Stimulated activated CD8-positive, alpha-beta memory T cell treated with anti-CD3 and anti-CD28 coated beads, Interleukin-15, amount 100 ng/mL, for 24 hours (primary cell): Measurements from ENCODE around the gene WDR13.
"Not testable (repeated sequence)": the region's sequence is repeated elsewhere in the genome, so short reads cannot be mapped to it uniquely, and the experiment has no call there.

ENCODE experiments used
- DNase-seq: peaks from one replicate; pipeline ENCODE4 v3.0.0-alpha.2; 2020; ENCODE audit warnings: low read depth

WDR13 gene

DNA sequence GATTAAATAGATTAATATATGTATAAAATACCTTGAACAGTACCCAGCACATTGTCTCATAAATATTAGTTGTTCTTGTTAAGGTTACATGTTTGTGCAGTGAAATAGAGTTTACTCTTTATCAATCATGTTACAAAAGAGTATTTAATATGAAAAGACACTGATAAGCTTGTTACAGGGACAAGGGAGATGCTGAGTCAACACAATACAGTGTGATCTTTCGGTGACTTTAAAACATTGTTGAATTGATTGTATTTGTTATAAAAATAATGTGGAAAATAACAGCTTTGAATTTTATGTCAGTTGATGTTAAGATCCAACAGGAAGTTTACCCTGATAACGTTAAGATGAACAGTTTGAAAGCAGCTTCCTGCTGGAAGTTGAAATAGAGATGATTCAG, 1.4 kb upstream of the WDR13 start:
- DNase-seq = no peak

GRCh38 chrX:48598614-48599013, 1.3 kb downstream of the WDR13 start:
- DNase-seq = no peak

GRCh38 chrX:48599341-48599740, 2.0 kb downstream of the WDR13 start:
- no peak for DNase-seq

DNA sequence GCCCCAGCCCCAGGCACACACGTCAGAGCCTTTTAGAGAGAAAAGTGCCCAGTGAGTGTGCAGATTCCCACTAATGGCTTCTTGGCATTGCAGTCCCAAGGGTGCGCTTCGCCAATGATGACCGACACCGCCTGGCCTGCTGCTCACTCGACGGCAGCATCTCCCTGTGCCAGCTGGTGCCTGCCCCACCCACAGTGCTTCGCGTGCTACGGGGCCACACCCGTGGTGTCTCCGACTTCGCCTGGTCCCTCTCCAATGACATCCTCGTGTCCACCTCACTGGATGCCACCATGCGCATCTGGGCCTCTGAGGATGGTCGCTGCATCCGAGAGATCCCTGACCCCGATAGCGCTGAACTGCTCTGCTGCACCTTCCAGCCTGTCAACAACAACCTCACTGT, 2.9 kb downstream of the WDR13 start:
- DNase-seq = no peak

GRCh38 chrX:48601741-48602394, 4.6 kb downstream of the WDR13 start:
- DNase-seq = no peak

DNA sequence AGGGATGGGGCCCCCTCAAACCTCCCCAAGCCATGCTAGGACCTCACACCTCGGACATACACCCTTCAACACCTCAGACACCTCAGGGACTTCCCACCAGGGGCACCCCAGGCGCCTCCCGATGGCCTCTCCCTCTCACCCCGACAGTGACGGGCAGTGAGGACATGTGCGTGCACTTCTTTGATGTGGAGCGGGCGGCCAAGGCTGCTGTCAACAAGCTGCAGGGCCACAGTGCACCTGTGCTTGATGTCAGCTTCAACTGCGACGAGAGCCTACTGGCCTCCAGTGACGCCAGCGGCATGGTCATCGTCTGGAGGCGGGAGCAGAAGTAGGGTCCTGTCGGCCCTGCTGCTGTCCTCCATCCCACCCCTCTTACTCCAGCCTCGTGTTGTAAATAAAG, 7.4 kb downstream of the WDR13 start:
- no peak for DNase-seq

- no peak for DNase-seq
Observed at GRCh38 chrX:48606091-48606490, 8.8 kb downstream of the WDR13 start.

DNA sequence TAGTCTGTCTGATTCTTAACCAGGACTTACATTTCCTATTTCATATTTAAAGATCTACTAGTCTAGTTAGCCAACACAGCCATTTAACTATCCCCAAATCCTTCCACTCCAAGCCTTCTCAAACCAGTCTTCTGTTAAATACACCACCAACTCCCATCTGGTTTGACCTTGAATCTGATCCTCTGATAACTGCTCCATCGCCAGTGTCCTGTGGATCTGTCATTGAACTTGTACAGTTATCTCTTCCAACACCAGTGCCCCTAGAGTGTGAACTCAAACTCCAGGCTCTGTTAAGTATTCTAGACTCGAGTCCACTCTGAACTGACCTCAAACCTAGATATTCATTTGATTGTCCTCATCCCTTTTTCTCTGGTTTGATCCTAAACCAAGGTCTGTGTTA, 14.4 kb downstream of the WDR13 start:
- DNase-seq = no peak

DNA sequence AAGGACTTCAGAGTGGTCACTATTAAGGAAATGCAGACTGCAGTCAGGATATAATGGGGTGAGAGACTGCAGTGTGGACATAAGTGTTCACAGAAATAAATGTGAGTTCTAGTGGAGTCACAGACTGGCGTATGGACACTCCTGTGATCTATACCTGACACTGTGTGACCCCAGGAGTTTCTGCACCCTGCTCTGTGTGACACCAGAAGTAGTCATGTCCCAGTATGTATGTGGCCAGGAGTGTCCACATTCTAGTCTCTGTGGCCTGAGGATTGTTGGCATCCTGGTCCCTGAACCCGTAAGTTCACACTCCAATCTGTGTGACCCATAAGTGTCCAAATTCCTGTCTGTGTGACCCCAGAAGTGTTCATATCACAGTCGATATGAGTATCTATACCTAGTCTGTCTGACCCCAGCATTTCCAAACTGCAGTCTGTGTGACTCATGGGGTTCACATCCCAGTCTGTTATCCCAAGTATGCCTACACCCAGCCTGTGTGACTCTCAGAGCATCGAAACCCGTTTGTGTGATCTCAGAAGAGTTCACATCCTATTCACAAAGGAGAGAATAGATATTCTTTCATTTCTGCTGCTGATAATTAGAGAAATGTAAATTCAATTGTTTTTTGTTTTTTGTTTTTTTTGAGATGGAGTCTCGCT, 16.3 kb downstream of the WDR13 start:
- no peak for DNase-seq

- DNase-seq = no peak
Observed at GRCh38 chrX:48616576-48616975, 19.3 kb downstream of the WDR13 start.

GRCh38 chrX:48617542-48618340, 20.4 kb downstream of the WDR13 start:
- no peak for DNase-seq

- DNase-seq = no peak
Observed at GRCh38 chrX:48626401-48627298, 29.4 kb downstream of the WDR13 start.

DNA sequence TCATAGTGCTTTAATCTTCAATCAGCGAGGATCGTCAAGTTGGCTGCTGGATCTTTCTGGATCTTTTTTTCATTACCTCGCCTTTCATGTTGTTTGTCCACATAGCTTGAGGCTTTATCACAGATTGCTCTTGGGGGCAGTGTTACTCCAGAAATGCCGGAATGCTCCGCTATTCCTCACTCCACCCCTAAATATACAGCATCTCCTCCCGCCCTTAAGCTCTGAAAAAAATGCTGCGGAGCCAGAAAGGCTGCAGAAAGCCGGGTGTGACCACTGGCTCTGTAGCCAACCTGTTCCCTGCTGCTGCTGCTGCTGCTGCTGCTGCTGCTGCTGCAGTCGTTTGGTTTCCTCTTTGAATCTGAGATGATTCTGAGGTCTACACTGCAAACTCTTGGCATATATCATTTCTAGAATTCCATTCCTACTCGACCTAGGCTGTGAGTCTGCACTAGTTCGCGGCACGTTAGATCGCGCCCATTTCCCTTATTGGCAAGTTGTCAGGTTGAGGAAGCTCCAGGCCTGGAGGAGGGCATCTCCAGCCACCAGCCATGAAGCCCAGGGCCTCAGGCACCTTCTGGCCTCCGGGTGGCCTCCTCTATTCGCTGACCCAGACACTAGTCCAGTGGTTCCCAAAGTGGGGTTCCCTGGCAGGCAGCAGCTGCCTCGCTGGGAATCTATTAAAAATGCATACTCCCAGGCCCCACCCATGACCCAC, 34.2 kb downstream of the WDR13 start:
- DNase-seq = peak; percentile 1

GRCh38 chrX:48632207-48632606, 34.9 kb downstream of the WDR13 start:
- DNase-seq = no peak

DNA sequence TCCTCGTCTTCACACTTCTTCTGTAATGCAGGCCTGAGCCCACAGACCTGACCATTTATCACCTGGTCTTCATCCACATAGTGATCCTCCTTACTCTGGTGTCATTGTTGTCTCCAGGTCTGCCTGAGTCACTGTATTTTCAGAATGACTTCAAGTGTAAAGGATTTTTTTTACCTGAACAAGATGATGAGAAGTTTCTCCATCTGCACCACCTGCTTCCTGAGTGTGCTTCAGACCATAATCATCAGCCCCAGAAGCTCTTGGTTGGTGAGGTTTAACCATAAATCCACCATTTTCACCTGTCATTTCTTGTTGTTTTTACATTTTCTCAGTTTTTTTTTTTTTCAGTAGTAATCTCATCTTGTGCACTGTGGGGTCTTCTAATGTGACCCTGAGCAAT, 39.0 kb downstream of the WDR13 start:
- DNase-seq = no peak

DNA sequence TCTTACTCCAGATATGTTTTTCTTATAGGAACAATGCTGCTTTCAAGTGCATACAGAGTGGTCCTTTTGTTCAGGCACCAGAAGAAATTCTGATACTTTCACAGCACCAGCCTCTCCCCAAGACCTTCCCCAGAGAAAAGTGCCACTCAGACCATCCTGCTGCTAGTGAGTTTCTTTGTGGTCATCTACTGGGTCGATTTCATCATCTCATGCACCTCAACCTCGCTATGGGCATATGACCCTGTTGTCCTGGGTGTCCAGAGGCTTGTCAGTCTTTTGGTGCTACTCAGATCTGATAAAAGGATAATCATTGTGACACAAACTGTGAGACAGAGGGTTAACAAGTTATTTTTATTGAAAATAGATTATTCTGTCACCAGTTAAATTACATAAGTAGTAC, 39.5 kb downstream of the WDR13 start:
- no peak for DNase-seq

DNA sequence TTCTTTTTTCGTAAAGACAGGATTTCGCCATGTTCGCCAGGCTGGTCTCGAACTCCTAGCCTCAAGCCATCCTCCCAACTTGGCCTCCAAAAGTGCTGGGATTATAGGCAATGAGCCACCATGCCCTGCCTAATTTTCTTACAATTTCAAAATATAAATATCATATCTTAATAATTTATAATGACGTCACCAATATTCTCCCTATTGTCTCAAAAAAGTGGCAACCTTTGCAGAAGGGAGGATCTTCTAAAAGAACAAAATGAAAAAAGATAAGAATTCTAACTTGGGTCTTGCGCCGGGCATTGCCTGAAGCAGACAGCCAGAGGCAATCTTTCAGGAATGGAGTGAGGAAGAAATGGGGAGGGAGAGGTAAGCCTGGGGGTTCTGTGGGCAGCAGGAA, 48.4 kb downstream of the WDR13 start:
- DNase-seq = no peak

- DNase-seq = no peak
Observed at GRCh38 chrX:48648336-48648751, 51.1 kb downstream of the WDR13 start.

- no peak for DNase-seq
Observed at GRCh38 chrX:48649102-48649501, 51.8 kb downstream of the WDR13 start.

GRCh38 chrX:48652055-48652579, 54.8 kb downstream of the WDR13 start:
- not testable (repeated sequence) for DNase-seq

DNA sequence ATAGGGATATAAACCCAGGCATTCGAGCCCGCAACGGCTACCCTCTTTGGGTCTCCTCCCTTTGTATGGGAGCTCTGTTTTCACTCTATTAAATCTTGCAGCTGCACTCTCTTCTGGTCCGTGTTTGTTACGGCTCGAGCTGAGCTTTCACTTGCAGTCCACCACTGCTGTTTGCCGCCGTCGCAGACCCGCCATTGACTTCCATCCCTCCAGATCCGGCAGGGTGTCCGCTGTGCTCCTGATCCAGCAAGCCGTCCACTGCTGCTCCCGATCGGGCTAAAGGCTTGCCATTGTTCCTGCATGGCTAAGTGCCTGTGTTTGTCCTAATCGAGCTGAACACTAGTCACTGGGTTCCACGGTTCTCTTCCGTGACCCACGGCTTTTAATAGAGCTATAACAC, 57.5 kb downstream of the WDR13 start:
- not testable (repeated sequence) for DNase-seq
